HepG2 (cell line): ENCODE results near the gene STEAP1B. TPM values are rescaled to one million over a fixed set of nuclear protein-coding genes. Genes with fewer than 3 reads are reported as not detected.

ENCODE experiments used
- AKAP8 ChIP-seq: sonication (generic); formaldehyde crosslinking; IDR thresholded peaks from 2 replicates; pipeline ENCODE4 v1.5.1; 2020; ENCODE audit warnings: mild to moderate bottlenecking, missing genetic modification reagents
- CCDC6 ChIP-seq: sonication (generic); formaldehyde crosslinking; IDR thresholded peaks from 2 replicates; pipeline ENCODE4 v1.8.1; 2022; ENCODE audit warnings: mild to moderate bottlenecking, missing genetic modification reagents, moderate library complexity
- HMG20B ChIP-seq: conservative IDR thresholded peaks from 2 replicates; pipeline ENCODE4 v1.6.1; 2016; ENCODE audit warnings: missing genetic modification reagents, missing compliant biosample characterization
- KLF13 ChIP-seq: sonication (generic); formaldehyde crosslinking; IDR thresholded peaks from 2 replicates; pipeline ENCODE4 v1.4.0; 2020; ENCODE audit warnings: mild to moderate bottlenecking, missing genetic modification reagents
- MTF1 ChIP-seq: sonication (generic); formaldehyde crosslinking; IDR thresholded peaks from 2 replicates; pipeline ENCODE4 v1.5.0; 2020; ENCODE audit warnings: missing genetic modification reagents
- NFYB ChIP-seq: sonication (generic); formaldehyde crosslinking; IDR thresholded peaks from 2 replicates; pipeline ENCODE4 v1.4.0; 2020; ENCODE audit warnings: missing genetic modification reagents
- RARG ChIP-seq: sonication (generic); formaldehyde crosslinking; IDR thresholded peaks from 2 replicates; pipeline ENCODE4 v1.4.0; 2020; ENCODE audit warnings: low read depth, mild to moderate bottlenecking, missing genetic modification reagents
- SP1 ChIP-seq, 2 experiments: fragments of 450-650 bp in 1 of 2; sonication (generic) in 1 of 2; formaldehyde crosslinking in 1 of 2; IDR thresholded peaks; 2 replicates each; pipeline versions ENCODE4 v1.4.0 to v1.6.1; 2016 to 2020; ENCODE audit warnings: missing genetic modification reagents in 1 of 2
- STAT5B ChIP-seq: sonication (generic); formaldehyde crosslinking; IDR thresholded peaks from 2 replicates; pipeline ENCODE4 v1.4.0; 2020; ENCODE audit warnings: missing genetic modification reagents
- TBP ChIP-seq: sonication (generic); formaldehyde crosslinking; IDR thresholded peaks from 2 replicates; pipeline ENCODE4 v1.5.0; 2020; ENCODE audit warnings: missing genetic modification reagents
- ZC3H13 ChIP-seq: sonication (generic); formaldehyde crosslinking; IDR thresholded peaks from 2 replicates; pipeline ENCODE4 v1.8.1; 2023; ENCODE audit warnings: mild to moderate bottlenecking, missing genetic modification reagents, moderate library complexity
- ZNF337 ChIP-seq: sonication (generic); formaldehyde crosslinking; IDR thresholded peaks from 2 replicates; pipeline ENCODE4 v1.5.1; 2020; ENCODE audit warnings: missing genetic modification reagents, low read depth, mild to moderate bottlenecking, borderline replicate concordance
- ZNF570 ChIP-seq: sonication (generic); formaldehyde crosslinking; IDR thresholded peaks from 2 replicates; pipeline ENCODE4 v1.4.0; 2020; ENCODE audit warnings: mild to moderate bottlenecking, missing genetic modification reagents, borderline replicate concordance
- ZNF616 ChIP-seq: sonication (generic); formaldehyde crosslinking; IDR thresholded peaks from 2 replicates; pipeline ENCODE4 v1.5.0; 2020; ENCODE audit warnings: low read depth, mild to moderate bottlenecking, missing genetic modification reagents
- ZNF670 ChIP-seq: sonication (generic); formaldehyde crosslinking; IDR thresholded peaks from 2 replicates; pipeline ENCODE4 v1.8.0; 2022; ENCODE audit warnings: mild to moderate bottlenecking, missing genetic modification reagents, borderline replicate concordance
- ZNF816 ChIP-seq: sonication (generic); formaldehyde crosslinking; IDR thresholded peaks from 2 replicates; pipeline ENCODE4 v1.8.0; 2022; ENCODE audit warnings: missing genetic modification reagents, mild to moderate bottlenecking, borderline replicate concordance
- ZNF83 ChIP-seq: sonication (generic); formaldehyde crosslinking; IDR thresholded peaks from 2 replicates; pipeline ENCODE4 v1.4.0; 2020; ENCODE audit warnings: missing genetic modification reagents, mild to moderate bottlenecking, borderline replicate concordance
- polyA plus RNA-seq, 8 experiments: library from polyadenylated mRNA; depleted of rRNA in 3 of 8; stranded (reverse) in 7 of 8; unstranded in 1 of 8; fragments of >200 nt; fragmentation: Illumina TruSeq in 4 of 8; extraction: Trizol in 4 of 8; gene quantifications; 2 replicates each; pipeline versions ENCODE4 v1.2.1 to v1.2.3, GENCODE V29; 2011 to 2016; ENCODE audit warnings: low read depth in 4 of 8, missing spikeins in 1 of 8, mixed read lengths in 1 of 8; ENCODE audit not compliant: insufficient read depth in 1 of 8
- total RNA-seq, 5 experiments: library from RNA; depleted of rRNA; stranded (reverse); fragments of >200 nt; fragmentation: Illumina TruSeq; extraction: Trizol; gene quantifications; 2 replicates each; pipeline ENCODE4 v1.2.3, GENCODE V29; 2016; ENCODE audit warnings: low read depth in 1 of 5
- TF ChIP-seq, protein P1 (sequence below): sonication (generic); formaldehyde crosslinking; IDR thresholded peaks from 2 replicates; pipeline ENCODE4 v1.8.1; 2023; ENCODE audit warnings: mild to moderate bottlenecking, inconsistent platforms, moderate library complexity, missing genetic modification reagents, borderline replicate concordance
- TF ChIP-seq, protein P2 (sequence below): sonication (generic); formaldehyde crosslinking; IDR thresholded peaks from 2 replicates; pipeline ENCODE4 v1.4.0; 2020; ENCODE audit warnings: low read depth, mild to moderate bottlenecking, missing genetic modification reagents
- TF ChIP-seq, protein P3 (sequence below): sonication (generic); formaldehyde crosslinking; IDR thresholded peaks from 2 replicates; pipeline ENCODE4; 2020; ENCODE audit warnings: missing genetic modification reagents, mild to moderate bottlenecking, borderline replicate concordance
- TF ChIP-seq, protein P4 (sequence below): sonication (generic); formaldehyde crosslinking; IDR thresholded peaks from 2 replicates; pipeline ENCODE4 v1.5.0; 2020; ENCODE audit warnings: missing genetic modification reagents
- TF ChIP-seq, protein P5 (sequence below): sonication (generic); formaldehyde crosslinking; IDR thresholded peaks from 2 replicates; pipeline ENCODE4 v1.4.0; 2020; ENCODE audit warnings: mild to moderate bottlenecking, missing genetic modification reagents

The STEAP1B gene
- total and polyA plus RNA-seq, 2 of the 13 experiments (the other 11 are each of a cell fraction or from before 2014, with no cell fraction given): not detected

DNA sequence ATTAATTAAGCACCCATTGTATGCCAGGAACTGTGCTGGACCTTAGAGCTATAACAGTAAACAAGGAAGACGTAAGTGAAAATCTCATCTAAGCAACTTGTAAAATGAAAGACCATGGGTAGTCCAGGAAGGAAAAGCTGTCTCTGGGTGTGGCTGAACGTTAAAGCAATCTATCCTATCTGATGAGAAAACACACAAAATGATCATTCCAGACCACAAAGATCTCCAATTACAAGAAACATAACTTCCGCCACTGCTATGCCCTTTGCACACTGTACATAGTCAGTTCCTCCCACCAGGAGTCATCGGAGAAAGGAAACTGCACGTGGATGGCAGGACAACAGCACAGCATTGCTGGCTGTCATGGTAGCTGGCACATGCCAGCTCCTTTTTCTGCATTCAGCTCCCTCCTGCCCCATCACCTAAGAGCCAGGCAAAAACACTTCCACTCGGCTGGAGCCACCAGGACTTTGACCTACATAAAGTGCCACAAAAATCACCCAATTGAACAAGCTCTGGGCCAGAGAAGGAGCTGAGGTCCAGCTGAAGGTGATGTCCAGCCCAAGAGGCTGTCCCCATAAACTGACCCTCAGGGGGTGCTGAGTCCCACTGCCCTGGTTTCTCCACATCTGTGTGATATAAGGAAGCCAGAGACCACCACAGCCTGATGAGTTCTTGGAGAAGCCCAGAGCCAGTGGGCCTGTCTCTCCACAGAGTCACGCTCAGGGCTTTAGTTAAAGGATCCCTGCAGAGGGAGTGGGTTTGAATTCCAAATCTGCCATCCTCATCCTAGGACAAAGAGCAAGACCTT is 56.4 kb downstream of the STEAP1B start (continued):
- 0 out of 2 replicates have a peak, but pooled peaks have one; percentile 24 for TF ChIP-seq AKAP8 (CRISPR knock-in tag)
- no peak for TF ChIP-seq TBP
- no peak for TF ChIP-seq ZNF670 (CRISPR knock-in tag)
- TF ChIP-seq, protein P1, sequence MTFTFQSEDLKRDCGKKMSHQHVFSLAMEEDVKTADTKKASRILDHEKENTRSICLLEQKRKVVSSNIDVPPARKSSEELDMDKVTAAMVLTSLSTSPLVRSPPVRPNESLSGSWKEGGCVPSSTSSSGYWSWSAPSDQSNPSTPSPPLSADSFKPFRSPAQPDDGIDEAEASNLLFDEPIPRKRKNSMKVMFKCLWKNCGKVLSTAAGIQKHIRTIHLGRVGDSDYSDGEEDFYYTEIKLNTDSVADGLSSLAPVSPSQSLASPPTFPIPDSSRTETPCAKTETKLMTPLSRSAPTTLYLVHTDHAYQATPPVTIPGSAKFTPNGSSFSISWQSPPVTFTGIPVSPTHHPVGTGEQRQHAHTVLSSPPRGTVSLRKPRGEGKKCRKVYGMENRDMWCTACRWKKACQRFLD (CRISPR knock-in tag): no peak
- TF ChIP-seq, protein P2, sequence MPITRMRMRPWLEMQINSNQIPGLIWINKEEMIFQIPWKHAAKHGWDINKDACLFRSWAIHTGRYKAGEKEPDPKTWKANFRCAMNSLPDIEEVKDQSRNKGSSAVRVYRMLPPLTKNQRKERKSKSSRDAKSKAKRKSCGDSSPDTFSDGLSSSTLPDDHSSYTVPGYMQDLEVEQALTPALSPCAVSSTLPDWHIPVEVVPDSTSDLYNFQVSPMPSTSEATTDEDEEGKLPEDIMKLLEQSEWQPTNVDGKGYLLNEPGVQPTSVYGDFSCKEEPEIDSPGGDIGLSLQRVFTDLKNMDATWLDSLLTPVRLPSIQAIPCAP (CRISPR knock-in tag): 0 out of 2 replicates have a peak, but pooled peaks have one; percentile 39
- TF ChIP-seq KLF13 (CRISPR knock-in tag): no peak
- TF ChIP-seq ZNF83 (CRISPR knock-in tag): no peak
- 0 out of 2 replicates have a peak, but pooled peaks have one; percentile 49 for TF ChIP-seq ZC3H13 (CRISPR knock-in tag)
- no peak for TF ChIP-seq ZNF816
- TF ChIP-seq, protein P3, sequence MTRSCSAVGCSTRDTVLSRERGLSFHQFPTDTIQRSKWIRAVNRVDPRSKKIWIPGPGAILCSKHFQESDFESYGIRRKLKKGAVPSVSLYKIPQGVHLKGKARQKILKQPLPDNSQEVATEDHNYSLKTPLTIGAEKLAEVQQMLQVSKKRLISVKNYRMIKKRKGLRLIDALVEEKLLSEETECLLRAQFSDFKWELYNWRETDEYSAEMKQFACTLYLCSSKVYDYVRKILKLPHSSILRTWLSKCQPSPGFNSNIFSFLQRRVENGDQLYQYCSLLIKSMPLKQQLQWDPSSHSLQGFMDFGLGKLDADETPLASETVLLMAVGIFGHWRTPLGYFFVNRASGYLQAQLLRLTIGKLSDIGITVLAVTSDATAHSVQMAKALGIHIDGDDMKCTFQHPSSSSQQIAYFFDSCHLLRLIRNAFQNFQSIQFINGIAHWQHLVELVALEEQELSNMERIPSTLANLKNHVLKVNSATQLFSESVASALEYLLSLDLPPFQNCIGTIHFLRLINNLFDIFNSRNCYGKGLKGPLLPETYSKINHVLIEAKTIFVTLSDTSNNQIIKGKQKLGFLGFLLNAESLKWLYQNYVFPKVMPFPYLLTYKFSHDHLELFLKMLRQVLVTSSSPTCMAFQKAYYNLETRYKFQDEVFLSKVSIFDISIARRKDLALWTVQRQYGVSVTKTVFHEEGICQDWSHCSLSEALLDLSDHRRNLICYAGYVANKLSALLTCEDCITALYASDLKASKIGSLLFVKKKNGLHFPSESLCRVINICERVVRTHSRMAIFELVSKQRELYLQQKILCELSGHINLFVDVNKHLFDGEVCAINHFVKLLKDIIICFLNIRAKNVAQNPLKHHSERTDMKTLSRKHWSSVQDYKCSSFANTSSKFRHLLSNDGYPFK (CRISPR knock-in tag): 0 out of 2 replicates have a peak, but pooled peaks have one; percentile 24
- no peak for TF ChIP-seq NFYB (CRISPR knock-in tag)
- no peak for TF ChIP-seq ZNF616 (CRISPR knock-in tag)
- TF ChIP-seq, protein P4, sequence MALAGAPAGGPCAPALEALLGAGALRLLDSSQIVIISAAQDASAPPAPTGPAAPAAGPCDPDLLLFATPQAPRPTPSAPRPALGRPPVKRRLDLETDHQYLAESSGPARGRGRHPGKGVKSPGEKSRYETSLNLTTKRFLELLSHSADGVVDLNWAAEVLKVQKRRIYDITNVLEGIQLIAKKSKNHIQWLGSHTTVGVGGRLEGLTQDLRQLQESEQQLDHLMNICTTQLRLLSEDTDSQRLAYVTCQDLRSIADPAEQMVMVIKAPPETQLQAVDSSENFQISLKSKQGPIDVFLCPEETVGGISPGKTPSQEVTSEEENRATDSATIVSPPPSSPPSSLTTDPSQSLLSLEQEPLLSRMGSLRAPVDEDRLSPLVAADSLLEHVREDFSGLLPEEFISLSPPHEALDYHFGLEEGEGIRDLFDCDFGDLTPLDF (CRISPR knock-in tag): no peak
- no peak for TF ChIP-seq SP1 (IDR thresholded peaks at IDR 0.05)
- no peak for TF ChIP-seq SP1 (CRISPR knock-in tag; IDR thresholded peaks at IDR 0.05)
- no peak for TF ChIP-seq ZNF337 (CRISPR knock-in tag)
- TF ChIP-seq MTF1 (CRISPR knock-in tag): peak; percentile 95
- TF ChIP-seq, protein P5, sequence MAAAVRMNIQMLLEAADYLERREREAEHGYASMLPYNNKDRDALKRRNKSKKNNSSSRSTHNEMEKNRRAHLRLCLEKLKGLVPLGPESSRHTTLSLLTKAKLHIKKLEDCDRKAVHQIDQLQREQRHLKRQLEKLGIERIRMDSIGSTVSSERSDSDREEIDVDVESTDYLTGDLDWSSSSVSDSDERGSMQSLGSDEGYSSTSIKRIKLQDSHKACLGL (CRISPR knock-in tag): peak; percentile 59; the same call in 1 of the 2 replicates
- TF ChIP-seq HMG20B: no peak
- no peak for TF ChIP-seq RARG
- 0 out of 2 replicates have a peak, but pooled peaks have one; percentile 63 for TF ChIP-seq CCDC6 (CRISPR knock-in tag)
- TF ChIP-seq STAT5B (CRISPR knock-in tag): no peak
- no peak for TF ChIP-seq ZNF570 (CRISPR knock-in tag)
